CD4-positive, alpha-beta T cell treated with Interleukin-17A for 4 hours (primary cell): ENCODE measurements around the gene DRC3.

Experiments
- DNase-seq: peaks from one replicate; pipeline ENCODE4 v3.0.0-alpha.2; 2020; ENCODE audit warnings: mixed read lengths

The DRC3 gene

DNA sequence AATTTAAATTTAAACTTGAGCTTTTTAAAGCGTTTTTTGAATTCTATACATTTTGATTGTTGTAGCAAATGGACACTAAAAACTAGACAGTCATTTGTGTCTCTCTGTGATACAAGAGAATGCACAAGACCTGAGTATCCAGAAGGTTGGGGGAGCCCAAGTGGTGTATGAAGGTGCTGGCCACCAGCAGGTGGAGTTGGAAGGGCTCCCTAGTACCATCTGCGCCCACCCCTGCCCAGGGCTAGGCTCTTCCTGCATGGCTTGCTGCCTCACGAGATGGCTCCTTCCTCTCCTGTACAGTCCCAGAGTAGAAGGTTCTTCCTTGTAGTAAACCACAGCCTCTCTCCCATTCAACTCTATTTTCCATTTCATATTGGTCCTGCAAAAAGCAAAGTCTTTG lies 83.6 kb downstream of the DRC3 start:
- DNase-seq = no peak

DNA sequence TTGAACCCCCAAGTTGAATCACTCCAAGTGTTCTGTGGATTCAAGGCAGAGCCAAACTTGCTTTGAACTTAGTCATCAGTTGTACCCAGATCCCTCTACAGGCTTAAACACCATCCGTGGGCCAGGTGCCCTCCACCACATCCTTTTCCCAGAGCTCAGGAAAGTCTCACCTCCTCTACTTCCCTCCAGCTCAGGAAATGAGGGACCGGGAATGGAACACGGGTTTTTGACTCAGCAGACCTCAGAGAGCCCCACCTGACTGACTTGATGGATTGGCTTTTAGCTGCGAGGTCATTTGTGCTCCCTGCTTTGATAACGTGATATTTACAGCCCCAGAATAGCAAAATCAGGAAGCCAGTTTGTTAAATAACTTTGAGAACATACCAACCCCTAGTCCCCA lies 86.6 kb downstream of the DRC3 start:
- DNase-seq = no peak

DNA sequence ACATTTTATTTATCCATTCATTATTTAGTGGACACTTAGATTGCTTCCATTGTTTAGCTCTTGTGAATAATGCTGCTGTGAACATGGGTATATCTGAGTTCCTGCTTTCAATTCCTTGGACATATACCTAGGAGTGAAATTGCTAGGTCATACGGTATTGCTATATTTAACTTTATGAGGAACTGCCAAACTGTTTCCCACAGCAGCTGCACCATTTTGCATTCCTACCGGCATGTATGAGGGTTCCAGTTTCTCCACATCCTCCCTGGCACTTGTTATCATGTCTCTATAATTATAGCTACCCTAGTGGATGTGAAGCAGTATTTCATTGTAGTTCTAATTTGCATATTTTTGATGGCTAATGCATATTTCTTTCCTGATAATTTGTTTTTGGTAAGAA lies 91.4 kb downstream of the DRC3 start:
- no peak for DNase-seq

DNA sequence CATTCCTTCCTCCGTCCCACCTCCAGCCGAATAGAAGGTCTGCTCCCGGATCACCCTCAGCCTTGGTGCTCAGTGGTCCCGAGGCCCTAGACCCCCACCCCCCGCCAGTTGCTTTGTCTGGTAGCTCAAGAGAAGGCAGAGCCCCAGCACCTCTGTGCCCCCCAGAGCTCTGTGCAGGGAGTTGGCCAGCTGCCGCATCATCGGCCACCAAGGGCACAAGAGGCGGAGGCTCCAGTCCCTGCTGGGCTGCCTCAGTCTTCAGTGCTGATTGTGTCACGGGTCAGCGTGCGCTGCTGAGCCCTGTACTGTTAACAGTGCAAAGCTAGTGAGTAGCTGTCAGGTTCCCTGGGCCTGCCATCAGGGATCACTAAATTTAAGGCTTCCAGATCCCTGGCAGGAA lies 92.9 kb downstream of the DRC3 start:
- no peak for DNase-seq
